ENCODE data around the gene EHD2.
"Not testable (repeated sequence)": the region's sequence is repeated elsewhere in the genome, so short reads cannot be mapped to it uniquely, and the experiment has no call there.

Gene EHD2

DNA sequence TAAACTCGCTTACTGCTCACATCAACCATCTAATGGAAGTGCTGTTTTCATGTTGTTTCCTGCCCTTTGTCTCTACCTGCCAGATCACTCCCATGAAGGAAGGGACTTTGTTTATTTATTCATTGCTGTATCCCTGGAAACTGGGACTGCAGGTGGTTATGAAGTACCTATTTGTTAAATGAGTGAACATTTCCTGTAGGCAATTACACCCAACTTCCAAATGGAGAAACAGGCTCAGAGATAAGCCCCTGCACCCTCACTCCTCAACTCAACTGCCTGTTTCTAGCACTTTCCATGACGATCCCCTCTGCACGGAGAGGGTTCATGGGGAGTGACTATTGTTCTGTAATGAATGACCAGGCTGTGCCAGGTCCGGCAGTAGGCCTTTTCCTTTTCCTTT lies 63.3 kb downstream of the EHD2 start:
- peak; percentile 94 for DNase-seq

DNA sequence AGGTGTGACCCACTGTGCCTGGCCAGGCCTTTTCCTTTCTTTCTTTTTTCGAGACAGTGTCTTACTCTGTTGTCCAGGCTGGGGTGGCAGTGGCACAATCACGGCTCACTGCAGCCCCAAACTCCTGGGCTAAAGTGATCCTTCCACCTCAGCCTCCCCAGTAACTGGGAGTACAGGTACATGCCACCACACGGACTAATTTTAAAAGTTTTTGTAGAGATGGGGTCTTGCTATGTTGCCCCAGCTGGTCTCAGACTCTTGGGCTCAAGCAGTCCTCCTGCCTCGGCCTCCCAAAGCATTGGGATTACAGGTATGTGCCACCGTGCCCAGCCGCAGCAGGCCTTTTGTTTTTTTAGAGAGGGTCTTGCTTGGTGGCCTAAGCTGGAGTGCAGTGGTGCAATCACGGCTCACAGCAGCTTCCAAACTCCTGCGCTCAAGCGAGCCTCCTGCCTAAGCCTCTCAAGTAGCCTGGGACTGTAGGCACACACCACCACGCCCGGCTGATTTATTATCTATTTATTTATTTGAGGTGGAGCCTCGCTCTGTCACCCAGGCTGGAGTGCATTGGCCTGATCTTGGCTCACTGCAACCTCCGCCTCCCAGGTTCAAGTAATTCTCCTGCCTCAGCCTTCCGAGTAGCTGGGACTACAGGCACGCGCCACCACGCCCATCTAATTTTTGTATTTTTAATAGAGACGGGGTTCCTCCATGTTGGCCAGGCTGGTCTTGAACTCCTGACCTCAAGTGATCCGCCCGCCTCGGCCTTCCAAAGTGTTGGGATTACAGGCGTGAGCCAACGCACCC lies 64.2 kb downstream of the EHD2 start:
- DNase-seq: peak; percentile 28

DNA sequence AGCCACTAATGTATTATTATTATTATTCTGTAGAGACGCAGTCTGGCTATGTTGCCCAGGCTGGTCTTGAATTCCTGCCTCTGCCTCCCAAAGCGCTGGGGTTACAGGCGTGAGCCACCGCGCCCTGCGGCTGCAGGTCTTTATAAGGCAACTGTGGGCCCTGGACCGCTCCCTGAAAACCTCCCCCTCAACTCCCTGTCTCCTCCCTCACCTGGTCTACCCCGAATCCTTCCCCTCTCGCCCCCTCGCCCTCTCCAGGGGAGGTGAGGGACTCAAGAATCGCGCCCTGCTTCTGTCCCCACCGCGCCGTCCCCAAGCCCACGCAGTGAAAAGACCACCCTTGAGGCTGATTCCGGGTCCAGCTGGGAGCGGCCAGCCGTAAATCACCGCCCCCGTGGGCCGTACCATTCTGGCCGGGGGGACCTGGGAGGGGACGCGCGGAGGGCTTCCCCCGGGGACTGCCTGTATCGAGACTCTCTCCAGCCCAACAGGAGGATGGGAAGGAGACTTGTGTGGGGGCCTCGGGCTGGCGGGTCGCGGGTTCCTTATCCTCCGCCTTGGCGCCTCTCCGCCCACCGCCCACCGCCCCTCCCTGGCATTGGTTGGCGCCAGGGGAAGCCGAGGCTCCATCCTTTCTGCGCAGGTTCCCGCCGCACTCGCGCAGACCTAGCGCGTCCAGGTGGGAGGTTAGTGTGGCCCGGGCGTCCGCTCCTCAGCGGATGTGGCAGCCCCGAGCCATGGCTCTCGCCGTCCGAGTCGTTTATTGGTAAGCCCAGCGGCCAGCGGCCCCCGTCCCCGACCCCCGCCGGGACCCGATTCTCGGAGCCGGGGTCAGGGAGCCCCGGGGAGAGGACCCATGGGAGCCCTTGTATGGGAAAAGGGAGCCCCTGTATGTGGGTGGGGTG lies 65.1 kb downstream of the EHD2 start, which contains the start of gene SELENOW:
Gene SELENOW, plus strand, starts transcription at position 655 of the 905 bp plus-strand sequence. Its CDS starts 83 bp downstream, at position 738.
- DNase-seq: peak; percentile 55

DNA sequence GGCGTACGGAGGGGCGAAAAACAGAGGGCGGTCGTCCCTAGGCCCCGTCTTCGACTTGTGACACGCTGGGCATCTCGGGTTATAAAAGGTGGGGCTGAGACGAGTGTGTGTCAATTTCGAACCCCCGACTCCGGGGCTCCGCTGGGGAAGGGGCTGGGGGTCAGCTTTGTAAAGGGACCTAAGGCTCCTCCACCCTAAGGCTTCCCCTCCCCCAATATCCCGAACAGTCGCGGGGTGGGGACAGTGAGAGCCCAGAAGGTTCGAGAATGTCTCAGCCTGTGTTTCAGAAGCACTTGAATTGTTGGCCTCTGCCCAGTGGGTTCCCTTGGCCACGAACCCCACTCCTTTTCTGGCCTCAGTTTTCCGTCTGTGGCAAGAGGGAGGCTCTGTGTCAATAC lies 65.7 kb downstream of the EHD2 start:
- DNase-seq: no peak

DNA sequence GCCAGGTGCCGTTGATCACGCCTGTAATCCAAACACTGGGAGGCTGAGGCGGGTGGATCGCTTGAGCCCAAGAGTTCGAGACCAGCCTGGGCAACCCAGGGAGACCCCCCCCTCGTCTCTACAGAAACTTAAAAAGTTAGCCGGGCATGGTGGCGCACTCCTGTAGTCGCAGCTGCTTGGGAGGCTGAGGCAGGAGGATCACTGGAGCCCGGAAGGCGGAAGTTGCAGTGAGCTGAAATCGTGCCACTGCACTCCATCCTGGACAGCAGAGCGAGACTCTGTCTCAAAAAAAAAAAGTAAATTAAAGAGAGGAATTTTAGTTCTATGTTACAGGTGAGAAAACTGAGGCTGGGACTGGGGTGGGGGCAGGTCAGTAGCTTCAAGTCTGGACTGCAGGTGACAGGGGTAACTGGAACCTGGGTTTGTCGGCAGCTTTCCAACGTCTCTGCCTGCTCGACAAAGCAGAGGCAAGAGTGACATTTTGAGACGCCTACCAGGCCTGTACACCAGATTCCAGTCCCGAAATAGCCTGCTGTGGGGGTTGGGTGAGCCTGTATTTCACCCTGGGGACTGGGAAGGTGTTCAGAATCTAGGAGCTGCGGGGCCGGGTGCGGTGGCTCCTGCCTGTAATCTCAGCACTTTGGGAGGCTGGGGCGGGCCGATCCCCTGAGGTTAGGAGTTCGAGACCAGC lies 66.4 kb downstream of the EHD2 start:
- DNase-seq: no peak

DNA sequence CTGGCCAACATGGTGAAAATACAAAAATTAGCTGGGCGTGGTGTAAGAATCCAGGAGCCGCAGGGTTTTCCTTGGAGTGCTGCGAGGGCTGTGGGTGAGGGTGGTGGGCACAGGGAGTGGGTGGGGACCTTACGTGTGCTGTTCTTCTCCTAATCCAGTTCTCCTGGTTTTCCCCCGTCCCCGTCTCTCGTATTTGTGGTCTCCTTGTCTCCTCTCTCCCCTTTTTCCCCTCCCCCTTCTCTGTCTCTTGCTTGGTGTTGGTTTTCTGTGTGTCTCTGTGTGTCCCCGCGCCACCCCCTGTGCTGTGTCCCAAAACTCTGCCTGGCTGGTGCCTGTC lies 67.0 kb downstream of the EHD2 start:
- no peak for DNase-seq

DNA sequence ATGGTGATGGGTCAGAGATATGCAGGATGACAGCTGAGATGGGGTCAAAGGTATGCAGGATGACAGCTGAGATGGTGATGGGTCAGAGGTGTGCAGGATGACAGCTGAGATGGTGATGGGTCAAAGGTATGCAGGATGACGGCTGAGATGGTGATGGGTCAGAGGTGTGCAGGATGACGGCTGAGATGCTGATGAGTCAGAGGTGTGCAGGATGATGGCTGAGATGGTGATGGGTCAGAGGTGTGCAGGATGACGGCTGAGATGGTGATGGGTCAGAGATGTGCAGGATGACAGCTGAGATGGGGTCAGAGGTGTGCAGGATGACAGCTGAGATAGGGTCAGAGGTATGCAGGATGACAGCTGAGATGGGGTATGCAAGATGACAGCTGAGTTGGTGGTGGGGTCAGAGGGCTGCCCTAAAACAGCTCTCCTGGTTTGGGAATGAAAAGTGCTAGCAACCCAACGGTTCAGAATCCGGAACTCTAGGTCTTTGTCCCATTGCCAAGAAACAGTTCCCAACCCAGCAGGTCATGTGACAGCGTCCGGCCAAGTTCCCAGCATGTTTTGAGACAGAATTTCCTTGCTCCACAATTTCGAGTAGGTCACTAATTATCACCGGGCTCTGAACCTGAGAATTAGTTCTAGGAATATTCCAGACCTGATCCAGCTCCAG lies 68.5 kb downstream of the EHD2 start:
- DNase-seq: no peak

DNA sequence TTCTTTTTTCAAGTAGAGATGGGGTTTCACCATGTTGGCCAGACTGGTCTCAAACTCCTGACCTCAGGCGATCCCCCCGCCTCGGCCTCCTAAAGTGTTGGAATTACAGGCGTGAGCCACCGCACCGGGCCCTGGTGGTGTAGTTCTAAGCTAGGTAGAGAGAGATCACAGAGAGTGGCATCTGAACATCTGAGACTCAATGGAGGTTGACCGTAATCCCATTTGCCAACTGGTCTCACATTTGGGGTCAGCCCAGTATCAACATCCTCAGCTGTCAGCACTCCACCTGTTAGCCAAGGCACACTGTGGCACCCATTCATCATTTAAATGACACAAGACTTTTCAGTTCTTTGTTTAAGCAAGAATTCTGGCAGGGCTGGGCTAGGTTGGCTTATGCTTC lies 73.3 kb downstream of the EHD2 start:
- no peak for DNase-seq

DNA sequence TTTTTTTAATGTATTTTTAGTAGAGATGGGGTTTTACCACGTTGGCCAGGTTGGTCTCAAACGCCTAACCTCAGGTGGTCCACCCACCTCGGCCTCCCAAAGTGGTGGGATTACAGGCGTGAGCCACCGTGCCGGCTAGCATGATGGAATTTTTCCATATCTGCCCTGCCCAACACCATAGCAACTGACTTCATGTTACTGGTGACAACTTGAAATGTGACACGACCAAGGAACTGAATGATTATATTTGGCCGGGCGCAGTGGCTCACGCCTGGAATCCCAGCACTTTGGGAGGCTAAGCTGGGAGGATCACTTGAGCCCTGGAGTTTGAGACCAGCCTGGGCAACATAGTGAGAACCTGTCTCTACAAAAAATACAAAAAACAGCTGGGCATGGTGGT lies 74.1 kb downstream of the EHD2 start:
- not testable (repeated sequence) for DNase-seq

DNA sequence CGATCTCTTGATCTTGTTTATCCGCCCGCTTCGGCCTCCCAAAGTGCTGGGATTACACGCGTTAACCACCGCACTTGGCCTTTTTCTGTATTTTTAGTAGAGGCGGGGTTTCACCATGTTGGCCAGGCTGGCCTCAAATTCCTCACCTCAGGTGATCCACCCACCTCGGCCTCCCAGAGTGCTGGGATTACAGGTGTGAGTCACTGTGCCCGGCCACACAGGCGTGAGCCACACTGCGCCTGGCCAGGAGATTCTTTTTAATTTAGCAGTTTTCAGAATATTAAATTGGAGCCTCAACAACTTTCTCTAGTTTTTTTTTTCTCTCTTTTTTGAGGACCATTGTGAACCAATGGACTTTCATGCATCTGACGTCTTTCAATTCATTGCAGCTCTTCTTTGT lies 76.6 kb downstream of the EHD2 start:
- DNase-seq: not testable (repeated sequence)

DNA sequence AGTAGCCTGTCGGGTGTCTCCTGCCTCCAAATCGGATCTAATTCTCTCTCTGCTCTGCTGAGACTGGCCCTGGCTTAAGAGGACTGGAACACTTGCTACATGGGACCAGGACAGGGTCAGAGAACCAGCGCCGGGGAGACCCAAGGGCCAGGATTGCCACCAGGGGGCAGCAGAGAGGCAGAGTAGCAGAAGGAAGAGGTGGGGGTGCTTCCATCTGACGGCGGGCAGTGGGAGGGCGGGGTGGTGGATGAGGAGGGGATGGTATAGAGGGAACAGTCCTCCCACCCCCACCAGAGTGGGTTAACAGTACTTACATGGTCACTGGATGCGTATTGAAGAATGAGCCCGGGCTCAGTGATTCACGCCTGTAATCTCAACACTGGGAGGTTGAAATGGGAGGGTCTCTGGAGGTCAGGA lies 77.2 kb downstream of the EHD2 start:
- DNase-seq: peak; percentile 50

DNA sequence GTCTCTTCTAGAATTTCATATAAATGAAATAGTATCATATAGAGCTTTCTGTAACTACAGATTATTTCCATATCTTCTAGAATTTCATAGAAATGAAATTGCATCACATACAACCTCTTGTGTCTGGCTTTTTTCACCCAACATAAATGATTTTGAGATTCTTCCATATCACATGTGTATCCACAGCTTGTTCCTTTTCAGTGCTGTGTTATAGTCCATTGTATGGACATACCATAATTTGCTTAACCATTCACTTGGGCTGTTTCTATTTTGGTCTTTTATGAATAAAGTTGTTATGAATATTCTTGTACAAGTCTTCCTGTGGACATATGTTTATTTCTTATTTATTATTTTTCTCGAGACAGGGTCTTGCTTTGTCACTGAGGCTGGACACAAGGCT lies 79.4 kb downstream of the EHD2 start:
- DNase-seq: no peak

Measured in NCI-H2029 treated with DMSO at 0.1 percent for 48 hours (cell line).